ENCODE data around the gene GRM4. TPM values are rescaled to one million over a fixed set of nuclear protein-coding genes. Genes with fewer than 3 reads are reported as not detected.

The GRM4 gene
- total and polyA plus RNA-seq, 2 experiments from 2014 or later = 0.10 to 0.22 TPM

DNA sequence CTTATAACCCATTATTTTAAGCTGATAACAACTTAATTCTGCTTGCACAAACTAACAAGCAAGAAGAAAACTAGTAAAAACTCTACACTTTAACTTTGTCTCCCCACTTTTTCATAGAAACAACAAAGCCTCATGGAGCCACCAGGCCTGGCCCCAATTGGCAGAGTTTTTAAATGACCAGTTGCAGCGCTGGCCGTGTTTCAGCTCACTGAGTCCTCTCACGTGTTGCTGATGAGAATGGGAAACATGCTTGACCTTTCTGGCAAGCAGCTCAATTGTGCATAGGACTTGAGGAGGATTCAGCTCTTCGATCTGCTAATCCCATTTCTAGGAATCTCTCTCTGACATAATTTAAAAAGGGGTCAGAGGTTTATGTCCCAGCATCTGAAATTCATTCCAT, 24.5 kb upstream of the GRM4 start:
- in situ Hi-C loops (cut with MboI) = loop anchor here (10.0 kb wide), 1 partner anchor 434 kb away; no protein-coding TSS in a partner anchor
- no peak for DNase-seq

DNA sequence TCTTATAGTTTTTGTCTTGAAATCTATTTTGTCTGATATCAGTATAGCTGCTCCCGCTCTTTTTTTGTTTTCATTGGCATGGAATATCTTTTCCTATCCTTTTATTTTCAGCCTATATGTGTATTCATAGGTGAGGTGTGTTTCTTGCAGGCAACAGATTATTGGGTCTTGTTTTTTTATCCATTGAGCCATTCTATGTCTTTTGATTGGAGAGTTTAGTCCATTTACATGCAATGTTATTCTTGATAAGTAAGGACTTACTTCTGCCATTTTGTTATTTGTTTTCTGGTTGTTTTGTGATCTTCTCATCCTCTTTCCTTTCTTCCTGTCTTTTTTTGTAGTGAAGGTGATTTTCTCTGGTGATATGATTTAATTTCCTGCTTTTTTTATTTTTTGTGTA, 24.0 kb upstream of the GRM4 start:
- WGBS, 2 experiments (ENCODE audit: low coverage in 1 of 2, low lambda C conversion rate in 2 of 2, missing lambda C conversion rate in 2 of 2) = 85 to 94% methylated on average over 1 of the region's 1 CpG
- in situ Hi-C loops (cut with MboI) = loop anchor here (10.0 kb wide), 1 partner anchor 435 kb away; no protein-coding TSS in a partner anchor
- Histone ChIP-seq H3K9me3 (ENCODE audit: low read depth) (no peaks in the 10 kb centered on the region), H3K4me1 (ENCODE audit: insufficient read depth) (no peaks in the 10 kb centered on the region), H2AFZ (no peak overlapping the region), H3K36me3 (ENCODE audit: low read depth) (no peaks in the 10 kb centered on the region), H3K79me2 (ENCODE audit: insufficient read depth) (no peaks in the 10 kb centered on the region), H3F3A (ENCODE audit: insufficient read depth) (no peaks in the 10 kb centered on the region), H3K9ac (no peak overlapping the region), H3K27me3 (replicated peaks; ENCODE audit: insufficient read depth) (no peaks in the 10 kb centered on the region), H4K20me1 (ENCODE audit: insufficient read depth) (no peaks in the 10 kb centered on the region), H3K9me2 (ENCODE audit: insufficient read depth) (no peaks in the 10 kb centered on the region), H3K4me2 (ENCODE audit: unreplicated experiment) (no peak overlapping the region), H3K4me3 (no peak overlapping the region), H3K27ac (no peak overlapping the region)
- TF ChIP-seq EZH2phosphoT487 (IDR thresholded peaks at IDR 0.05; ENCODE audit: insufficient read depth, low read depth) = no peak
- no peak for TF ChIP-seq EZH2 (IDR thresholded peaks at IDR 0.05; ENCODE audit: insufficient read depth, poor library complexity, severe bottlenecking)
- no peak for DNase-seq

More for the DNA sequence above, 24.5 kb upstream of the GRM4 start:
- Histone ChIP-seq H3F3A (ENCODE audit: insufficient read depth) (no peaks in the 10 kb centered on the region), H3K4me3 (no peak overlapping the region), H4K20me1 (ENCODE audit: insufficient read depth) (no peaks in the 10 kb centered on the region), H3K4me1 (ENCODE audit: insufficient read depth) (no peaks in the 10 kb centered on the region), H3K9me3 (ENCODE audit: low read depth) (no peaks in the 10 kb centered on the region), H3K79me2 (ENCODE audit: insufficient read depth) (no peaks in the 10 kb centered on the region), H3K27ac (no peak overlapping the region), H3K9me2 (ENCODE audit: insufficient read depth) (no peaks in the 10 kb centered on the region), H3K4me2 (ENCODE audit: unreplicated experiment) (no peak overlapping the region), H3K9ac (no peak overlapping the region), H2AFZ (no peak overlapping the region), H3K36me3 (ENCODE audit: low read depth) (no peaks in the 10 kb centered on the region), H3K27me3 (replicated peaks; ENCODE audit: insufficient read depth) (no peaks in the 10 kb centered on the region)
- WGBS, 2 experiments (ENCODE audit: low coverage in 1 of 2, low lambda C conversion rate in 2 of 2, missing lambda C conversion rate in 2 of 2) = 52 to 54% methylated on average over 4 of the region's 4 CpGs
- no peak for TF ChIP-seq EZH2phosphoT487 (IDR thresholded peaks at IDR 0.05; ENCODE audit: insufficient read depth, low read depth)
- TF ChIP-seq EZH2 (IDR thresholded peaks at IDR 0.05; ENCODE audit: insufficient read depth, poor library complexity, severe bottlenecking) = no peak

DNA sequence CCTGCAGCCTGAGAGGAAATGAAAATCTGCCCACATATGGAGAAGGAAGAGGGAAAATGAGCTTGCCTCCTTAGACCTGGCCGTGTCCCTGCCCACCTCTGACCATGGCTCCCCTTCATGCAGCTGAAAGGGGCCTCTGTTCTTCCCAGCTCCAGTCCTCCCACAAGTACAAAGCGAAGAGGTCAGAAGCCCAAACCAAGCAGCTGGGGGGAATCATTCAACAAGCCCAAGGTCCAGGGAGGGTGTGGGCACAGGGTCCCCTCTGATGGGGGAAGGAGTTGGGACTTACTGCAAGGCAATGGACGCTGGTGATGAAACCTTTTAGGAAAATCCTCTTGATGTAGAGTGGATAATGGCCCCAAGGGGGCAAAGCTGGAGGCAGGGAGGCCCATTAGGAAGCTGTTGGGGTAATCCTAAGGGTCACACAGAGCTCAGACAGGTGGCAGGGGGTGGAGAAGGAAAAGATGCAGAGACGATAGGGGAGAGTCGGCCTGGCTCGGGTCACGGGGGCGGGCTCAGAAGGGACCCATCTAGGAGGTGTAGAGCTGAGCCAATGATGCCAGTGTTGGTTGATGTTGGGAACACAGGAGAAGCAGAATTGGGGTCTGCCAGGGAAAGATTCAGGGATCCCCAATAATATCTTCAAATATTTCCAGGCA, 16.1 kb upstream of the GRM4 start:
- H3K79me2 ChIP-seq (ENCODE audit: insufficient read depth) = no peaks in the 10 kb centered on the region
- H3K9ac ChIP-seq = no peak overlapping the region
- no peak overlapping the region for H3K4me3 ChIP-seq
- H3K36me3 ChIP-seq (ENCODE audit: low read depth) = no peaks in the 10 kb centered on the region
- no peaks in the 10 kb centered on the region for H3F3A ChIP-seq (ENCODE audit: insufficient read depth)
- H2AFZ ChIP-seq = no peak overlapping the region
- no peaks in the 10 kb centered on the region for H4K20me1 ChIP-seq (ENCODE audit: insufficient read depth)
- 0 out of 2 replicates have a peak, but pooled peaks cover 3% of the 10 kb centered on the region for H3K27me3 ChIP-seq (replicated peaks; ENCODE audit: insufficient read depth)
- WGBS, 2 experiments (ENCODE audit: low coverage in 1 of 2, low lambda C conversion rate in 2 of 2, missing lambda C conversion rate in 2 of 2) = 51 to 53% methylated on average over 8 of the region's 8 CpGs
- no peak overlapping the region for H3K4me2 ChIP-seq (ENCODE audit: unreplicated experiment)
- in situ Hi-C loops (cut with MboI) = no loop called here
- no peak overlapping the region for H3K27ac ChIP-seq
- no peak for DNase-seq
- H3K4me1 ChIP-seq (ENCODE audit: insufficient read depth) = no peaks in the 10 kb centered on the region
- no peaks in the 10 kb centered on the region for H3K9me3 ChIP-seq (ENCODE audit: low read depth)
- TF ChIP-seq EZH2phosphoT487 (IDR thresholded peaks at IDR 0.05; ENCODE audit: insufficient read depth, low read depth) (no peak), EZH2 (IDR thresholded peaks at IDR 0.05; ENCODE audit: insufficient read depth, poor library complexity, severe bottlenecking) (no peak)
- no peaks in the 10 kb centered on the region for H3K9me2 ChIP-seq (ENCODE audit: insufficient read depth)

DNA sequence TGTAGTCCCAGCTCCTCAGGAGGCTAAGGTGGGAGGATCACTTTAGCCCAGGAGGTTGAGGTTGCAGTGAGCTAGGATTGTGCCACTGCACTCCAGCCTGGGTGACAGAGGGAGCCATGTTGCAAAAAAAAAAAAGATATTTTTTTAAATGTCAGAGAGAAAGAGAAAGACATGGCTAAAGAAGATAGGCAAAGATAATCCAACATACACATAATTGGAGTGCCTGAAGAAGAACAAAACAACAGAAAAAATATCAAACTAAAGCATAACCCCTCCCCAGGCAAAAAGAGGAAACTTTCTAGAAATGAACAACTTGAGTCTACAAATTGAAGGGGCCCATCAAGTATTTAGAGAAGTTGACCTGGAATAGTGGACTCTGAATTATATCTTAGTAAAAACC, 14.0 kb upstream of the GRM4 start:
- H4K20me1 ChIP-seq (ENCODE audit: insufficient read depth) = no peaks in the 10 kb centered on the region
- H3F3A ChIP-seq (ENCODE audit: insufficient read depth) = no peaks in the 10 kb centered on the region
- TF ChIP-seq EZH2 (IDR thresholded peaks at IDR 0.05; ENCODE audit: insufficient read depth, poor library complexity, severe bottlenecking) = no peak
- TF ChIP-seq EZH2phosphoT487 (IDR thresholded peaks at IDR 0.05; ENCODE audit: insufficient read depth, low read depth) = no peak
- 0 out of 2 replicates have a peak, but pooled peaks cover 3% of the 10 kb centered on the region for H3K27me3 ChIP-seq (replicated peaks; ENCODE audit: insufficient read depth)
- H3K9me3 ChIP-seq (ENCODE audit: low read depth) = no peaks in the 10 kb centered on the region
- no peak overlapping the region for H3K4me2 ChIP-seq (ENCODE audit: unreplicated experiment)
- H3K4me1 ChIP-seq (ENCODE audit: insufficient read depth) = no peaks in the 10 kb centered on the region
- H3K36me3 ChIP-seq (ENCODE audit: low read depth) = no peaks in the 10 kb centered on the region
- H3K27ac ChIP-seq = no peak overlapping the region
- no peak overlapping the region for H2AFZ ChIP-seq
- H3K79me2 ChIP-seq (ENCODE audit: insufficient read depth) = no peaks in the 10 kb centered on the region
- DNase-seq = no peak
- H3K4me3 ChIP-seq = no peak overlapping the region
- no peak overlapping the region for H3K9ac ChIP-seq
- in situ Hi-C loops (cut with MboI) = loop anchor here (10.0 kb wide), 1 partner anchor 395 kb away; no protein-coding TSS in a partner anchor
- no peaks in the 10 kb centered on the region for H3K9me2 ChIP-seq (ENCODE audit: insufficient read depth)
